Measurements from ENCODE around the gene SOX21.
A peak's percentile ranks its signal among the peaks of the same experiment; 100 is the strongest.

SOX21 gene

GRCh38 chr13:94706843-94707399, 5.4 kb downstream of the SOX21 start:
- H3K4me3 ChIP-seq (ENCODE audit: low read depth, low read length) = peak overlapping the region; percentile 6
- DNase-seq = no peak

DNA sequence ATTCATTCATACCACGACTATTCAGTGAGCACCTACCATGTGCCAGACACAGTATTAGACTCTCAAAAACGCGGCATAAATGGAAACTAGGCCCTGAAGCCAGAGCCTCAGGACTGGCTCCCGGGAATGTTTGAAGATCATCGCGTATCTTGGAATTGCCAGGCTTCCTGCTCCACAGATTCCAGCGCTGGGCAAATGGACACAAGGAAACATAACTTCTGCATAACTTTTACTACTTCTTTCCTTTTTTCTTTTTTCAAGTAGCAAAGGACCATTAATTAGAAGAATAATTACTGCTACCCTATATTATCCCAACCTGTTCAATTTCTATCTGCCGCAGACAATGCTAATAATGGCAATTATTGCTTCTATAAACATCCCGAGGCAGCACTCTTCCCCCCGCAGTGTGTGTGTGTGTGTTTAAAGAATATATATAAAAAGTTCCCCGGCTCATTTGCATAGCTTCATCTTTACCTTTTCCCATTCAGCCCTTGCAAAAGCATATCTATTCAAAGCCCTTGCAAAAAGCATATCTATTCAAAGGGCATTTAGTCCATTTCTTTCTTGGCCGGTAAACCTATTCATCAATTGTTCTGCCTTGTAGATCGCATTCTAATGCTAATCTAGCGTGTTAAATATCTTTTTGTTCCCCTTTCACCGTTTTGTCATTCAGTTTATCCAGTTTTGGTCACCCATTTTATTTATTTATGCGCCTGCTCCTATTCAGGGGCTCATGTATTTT, 6.1 kb downstream of the SOX21 start:
- peaks cover 29% of the 10 kb centered on the region for H3K9me3 ChIP-seq (ENCODE audit: severe bottlenecking)
- H3K27ac ChIP-seq = no peak overlapping the region
- TF ChIP-seq, protein P1, sequence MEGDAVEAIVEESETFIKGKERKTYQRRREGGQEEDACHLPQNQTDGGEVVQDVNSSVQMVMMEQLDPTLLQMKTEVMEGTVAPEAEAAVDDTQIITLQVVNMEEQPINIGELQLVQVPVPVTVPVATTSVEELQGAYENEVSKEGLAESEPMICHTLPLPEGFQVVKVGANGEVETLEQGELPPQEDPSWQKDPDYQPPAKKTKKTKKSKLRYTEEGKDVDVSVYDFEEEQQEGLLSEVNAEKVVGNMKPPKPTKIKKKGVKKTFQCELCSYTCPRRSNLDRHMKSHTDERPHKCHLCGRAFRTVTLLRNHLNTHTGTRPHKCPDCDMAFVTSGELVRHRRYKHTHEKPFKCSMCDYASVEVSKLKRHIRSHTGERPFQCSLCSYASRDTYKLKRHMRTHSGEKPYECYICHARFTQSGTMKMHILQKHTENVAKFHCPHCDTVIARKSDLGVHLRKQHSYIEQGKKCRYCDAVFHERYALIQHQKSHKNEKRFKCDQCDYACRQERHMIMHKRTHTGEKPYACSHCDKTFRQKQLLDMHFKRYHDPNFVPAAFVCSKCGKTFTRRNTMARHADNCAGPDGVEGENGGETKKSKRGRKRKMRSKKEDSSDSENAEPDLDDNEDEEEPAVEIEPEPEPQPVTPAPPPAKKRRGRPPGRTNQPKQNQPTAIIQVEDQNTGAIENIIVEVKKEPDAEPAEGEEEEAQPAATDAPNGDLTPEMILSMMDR (IDR thresholded peaks at IDR 0.05; ENCODE audit: low read depth, low read length) = no peak
- H3K27me3 ChIP-seq (ENCODE audit: insufficient read depth, low read depth, severe bottlenecking) = peaks cover 96% of the 10 kb centered on the region
- no peaks in the 10 kb centered on the region for H3K36me3 ChIP-seq
- no peak for DNase-seq
- H3K4me3 ChIP-seq (ENCODE audit: low read depth, low read length) = no peak overlapping the region

More at GRCh38 chr13:94706843-94707399, 5.4 kb downstream of the SOX21 start:
- peaks cover 24% of the 10 kb centered on the region for H3K9me3 ChIP-seq (ENCODE audit: severe bottlenecking)
- H3K27me3 ChIP-seq (ENCODE audit: insufficient read depth, low read depth, severe bottlenecking) = peaks cover 94% of the 10 kb centered on the region
- no peaks in the 10 kb centered on the region for H3K36me3 ChIP-seq
- TF ChIP-seq, protein P1 (IDR thresholded peaks at IDR 0.05; ENCODE audit: low read depth, low read length) = no peak
- H3K27ac ChIP-seq = no peak overlapping the region

- TF ChIP-seq, protein P1 (IDR thresholded peaks at IDR 0.05; ENCODE audit: low read depth, low read length) = no peak
- peaks cover 29% of the 10 kb centered on the region for H3K9me3 ChIP-seq (ENCODE audit: severe bottlenecking)
- H3K36me3 ChIP-seq = no peaks in the 10 kb centered on the region
- no peak overlapping the region for H3K27ac ChIP-seq
- no peak overlapping the region for H3K4me3 ChIP-seq (ENCODE audit: low read depth, low read length)
- DNase-seq = no peak
- peaks cover 98% of the 10 kb centered on the region for H3K27me3 ChIP-seq (ENCODE audit: insufficient read depth, low read depth, severe bottlenecking)
Measured at GRCh38 chr13:94705081-94706030, 7.0 kb downstream of the SOX21 start.

- no peak overlapping the region for H3K4me3 ChIP-seq (ENCODE audit: low read depth, low read length)
- peaks cover 29% of the 10 kb centered on the region for H3K9me3 ChIP-seq (ENCODE audit: severe bottlenecking)
- no peak for DNase-seq
- no peak overlapping the region for H3K27ac ChIP-seq
- no peaks in the 10 kb centered on the region for H3K36me3 ChIP-seq
- H3K27me3 ChIP-seq (ENCODE audit: insufficient read depth, low read depth, severe bottlenecking) = peaks cover 98% of the 10 kb centered on the region
- TF ChIP-seq, protein P1 (IDR thresholded peaks at IDR 0.05; ENCODE audit: low read depth, low read length) = no peak
Measured at GRCh38 chr13:94704377-94705080, 7.8 kb downstream of the SOX21 start.

- TF ChIP-seq, protein P1 (IDR thresholded peaks at IDR 0.05; ENCODE audit: low read depth, low read length) = no peak
- Histone ChIP-seq H3K27ac (no peak overlapping the region), H3K27me3 (ENCODE audit: insufficient read depth, low read depth, severe bottlenecking) (peaks cover 96% of the 10 kb centered on the region), H3K36me3 (no peaks in the 10 kb centered on the region), H3K4me3 (ENCODE audit: low read depth, low read length) (no peak overlapping the region), H3K9me3 (ENCODE audit: severe bottlenecking) (peaks cover 29% of the 10 kb centered on the region)
- DNase-seq = no peak
Measured at GRCh38 chr13:94703721-94704314, 8.5 kb downstream of the SOX21 start.
